ENCODE measurements around the gene MACF1. TPM values are rescaled to one million over a fixed set of nuclear protein-coding genes. Genes with fewer than 3 reads are reported as not detected.

The MACF1 gene
- total and polyA plus RNA-seq, 4 donors, result 23.3 to 216 (median 51.2) TPM

DNA sequence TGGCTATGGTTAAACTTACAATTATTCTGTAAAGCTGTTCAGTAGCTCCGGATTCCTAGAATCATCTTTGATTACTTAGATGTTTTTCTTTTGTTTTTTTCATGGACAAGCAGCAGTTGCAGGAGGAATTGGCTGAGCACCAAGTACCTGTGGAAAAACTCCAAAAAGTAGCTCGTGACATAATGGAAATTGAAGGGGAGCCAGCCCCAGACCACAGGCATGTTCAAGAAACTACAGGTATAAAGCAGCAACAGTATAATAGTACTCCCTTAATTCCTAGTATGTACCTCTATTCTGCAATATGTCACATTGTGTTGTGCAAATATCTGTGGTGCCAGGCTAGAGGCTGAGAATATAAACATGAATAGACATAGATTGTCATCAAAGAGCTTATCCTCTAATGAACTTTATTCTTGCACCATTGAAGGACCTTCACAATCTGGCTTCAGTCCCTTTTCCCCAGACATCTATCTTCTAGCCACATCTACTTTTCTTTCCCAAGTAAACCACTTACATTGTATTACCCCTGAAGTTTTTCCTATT is 154.6 kb downstream of the MACF1 start:
- Histone ChIP-seq H3K4me1 (ENCODE audit: control insufficient read depth in 4 of 4, insufficient read depth in 4 of 4, low read length in 3 of 4) (peaks cover 0 to 3% (median 0%) of the 10 kb centered on the region in 4 donors), H3K9ac (ENCODE audit: low read depth in 1 of 2, low read length in 2 of 2) (no peak overlapping the region), H3K36me3 (ENCODE audit: control insufficient read depth in 4 of 4, insufficient read depth in 3 of 4, low read depth in 1 of 4, low read length in 3 of 4) (peaks cover 14 to 71% (median 62%) of the 10 kb centered on the region in 4 donors), H3K27ac (ENCODE audit: low read depth in 1 of 2, low read length in 2 of 2) (no peak overlapping the region), H3K9me3 (ENCODE audit: control insufficient read depth in 4 of 4, low read length in 3 of 4) (no peaks in the 10 kb centered on the region), H3K4me3 (ENCODE audit: low read depth in 1 of 3, low read length in 3 of 3) (no peak overlapping the region), H3K27me3 (ENCODE audit: control insufficient read depth in 4 of 4, insufficient read depth in 4 of 4, low read length in 3 of 4) (no peaks in the 10 kb centered on the region)
- 36% methylated on average over 2 of the region's 2 CpGs for WGBS
- DNase-seq (ENCODE audit: low spot score), result no peak
- TF ChIP-seq RAD21 (IDR thresholded peaks at IDR 0.05), result peak in 1 of 2 donors; percentile 14
- peak in 1 of 2 donors; percentile 12 for TF ChIP-seq RXRA (IDR thresholded peaks at IDR 0.05)
- TF ChIP-seq NR2F2 (IDR thresholded peaks at IDR 0.05), result no peak
- TF ChIP-seq HNF4G (IDR thresholded peaks at IDR 0.05), result no peak
- TF ChIP-seq EGR1 (IDR thresholded peaks at IDR 0.05; ENCODE audit: low read depth in 2 of 2), result no peak

DNA sequence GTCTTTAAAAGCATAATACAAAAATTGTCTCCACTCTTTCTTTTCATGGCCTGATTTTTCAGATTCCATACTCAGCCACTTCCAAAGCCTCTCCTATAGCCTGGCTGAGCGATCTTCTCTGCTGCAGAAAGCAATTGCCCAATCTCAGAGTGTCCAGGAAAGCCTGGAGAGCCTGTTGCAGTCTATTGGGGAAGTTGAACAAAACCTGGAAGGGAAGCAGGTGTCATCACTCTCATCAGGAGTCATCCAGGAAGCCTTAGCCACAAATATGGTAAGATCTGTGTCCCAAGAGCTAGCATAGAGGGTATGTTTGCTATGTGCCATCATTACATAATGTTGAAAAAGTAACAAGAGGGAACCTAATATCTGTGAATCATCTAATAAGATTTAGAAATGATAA is 156.2 kb downstream of the MACF1 start:
- Histone ChIP-seq H3K27me3 (ENCODE audit: control insufficient read depth in 4 of 4, insufficient read depth in 4 of 4, low read length in 3 of 4) (no peaks in the 10 kb centered on the region), H3K4me3 (ENCODE audit: low read depth in 1 of 3, low read length in 3 of 3) (no peak overlapping the region), H3K9ac (ENCODE audit: low read depth in 1 of 2, low read length in 2 of 2) (no peak overlapping the region), H3K36me3 (ENCODE audit: control insufficient read depth in 4 of 4, insufficient read depth in 3 of 4, low read depth in 1 of 4, low read length in 3 of 4) (peaks cover 16 to 61% (median 55%) of the 10 kb centered on the region in 4 donors), H3K9me3 (ENCODE audit: control insufficient read depth in 4 of 4, low read length in 3 of 4) (no peaks in the 10 kb centered on the region), H3K4me1 (ENCODE audit: control insufficient read depth in 4 of 4, insufficient read depth in 4 of 4, low read length in 3 of 4) (peaks cover 0 to 3% (median 0%) of the 10 kb centered on the region in 4 donors), H3K27ac (ENCODE audit: low read depth in 1 of 2, low read length in 2 of 2) (no peak overlapping the region)
- 90% methylated on average over 1 of the region's 1 CpG for WGBS
- TF ChIP-seq RXRA (IDR thresholded peaks at IDR 0.05), result no peak
- TF ChIP-seq JUND (IDR thresholded peaks at IDR 0.05), result no peak
- no peak for TF ChIP-seq HNF4A (conservative IDR thresholded peaks at IDR 0.05)
- no peak for TF ChIP-seq CTCF (IDR thresholded peaks at IDR 0.05; ENCODE audit: low read depth, low read length, missing input control)
- no peak for TF ChIP-seq REST (IDR thresholded peaks at IDR 0.05)
- TF ChIP-seq HNF4G (IDR thresholded peaks at IDR 0.05), result no peak
- TF ChIP-seq FOXA1 (IDR thresholded peaks at IDR 0.05), result no peak
- no peak for TF ChIP-seq RAD21 (IDR thresholded peaks at IDR 0.05)
- no peak for TF ChIP-seq EGR1 (IDR thresholded peaks at IDR 0.05; ENCODE audit: low read depth in 2 of 2)
- TF ChIP-seq, protein P1, sequence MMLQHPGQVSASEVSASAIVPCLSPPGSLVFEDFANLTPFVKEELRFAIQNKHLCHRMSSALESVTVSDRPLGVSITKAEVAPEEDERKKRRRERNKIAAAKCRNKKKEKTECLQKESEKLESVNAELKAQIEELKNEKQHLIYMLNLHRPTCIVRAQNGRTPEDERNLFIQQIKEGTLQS (IDR thresholded peaks at IDR 0.05), result no peak
- TF ChIP-seq, protein P2, sequence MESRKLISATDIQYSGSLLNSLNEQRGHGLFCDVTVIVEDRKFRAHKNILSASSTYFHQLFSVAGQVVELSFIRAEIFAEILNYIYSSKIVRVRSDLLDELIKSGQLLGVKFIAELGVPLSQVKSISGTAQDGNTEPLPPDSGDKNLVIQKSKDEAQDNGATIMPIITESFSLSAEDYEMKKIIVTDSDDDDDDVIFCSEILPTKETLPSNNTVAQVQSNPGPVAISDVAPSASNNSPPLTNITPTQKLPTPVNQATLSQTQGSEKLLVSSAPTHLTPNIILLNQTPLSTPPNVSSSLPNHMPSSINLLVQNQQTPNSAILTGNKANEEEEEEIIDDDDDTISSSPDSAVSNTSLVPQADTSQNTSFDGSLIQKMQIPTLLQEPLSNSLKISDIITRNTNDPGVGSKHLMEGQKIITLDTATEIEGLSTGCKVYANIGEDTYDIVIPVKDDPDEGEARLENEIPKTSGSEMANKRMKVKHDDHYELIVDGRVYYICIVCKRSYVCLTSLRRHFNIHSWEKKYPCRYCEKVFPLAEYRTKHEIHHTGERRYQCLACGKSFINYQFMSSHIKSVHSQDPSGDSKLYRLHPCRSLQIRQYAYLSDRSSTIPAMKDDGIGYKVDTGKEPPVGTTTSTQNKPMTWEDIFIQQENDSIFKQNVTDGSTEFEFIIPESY (IDR thresholded peaks at IDR 0.05), result no peak
- no peak for TF ChIP-seq TAF1 (conservative IDR thresholded peaks at IDR 0.05)
- TF ChIP-seq SP1 (IDR thresholded peaks at IDR 0.05), result no peak
- TF ChIP-seq GABPA (IDR thresholded peaks at IDR 0.05 in 1 of 2, conservative IDR thresholded peaks at IDR 0.05 in 1 of 2), result no peak
- TF ChIP-seq FOXA2 (IDR thresholded peaks at IDR 0.05), result no peak
- no peak for DNase-seq (ENCODE audit: low spot score)
